NB4 (cell line): ENCODE results near the gene SNAI3.
A peak's percentile ranks its signal among the peaks of the same experiment; 100 is the strongest.

ENCODE experiments used
- MYC ChIP-seq: IDR thresholded peaks from 2 replicates; pipeline ENCODE4 v1.6.1; 2011; ENCODE audit warnings: low read depth, low read length
- POLR2A ChIP-seq: IDR thresholded peaks from 2 replicates; pipeline ENCODE4 v1.6.1; 2011; ENCODE audit warnings: mild to moderate bottlenecking; ENCODE audit not compliant: insufficient read length; ENCODE audit errors: extremely low read depth
- TF ChIP-seq, protein P1 (sequence below): IDR thresholded peaks from one replicate; pipeline ENCODE4 v1.5.1; 2012; ENCODE audit warnings: low read depth, low read length

DNA sequence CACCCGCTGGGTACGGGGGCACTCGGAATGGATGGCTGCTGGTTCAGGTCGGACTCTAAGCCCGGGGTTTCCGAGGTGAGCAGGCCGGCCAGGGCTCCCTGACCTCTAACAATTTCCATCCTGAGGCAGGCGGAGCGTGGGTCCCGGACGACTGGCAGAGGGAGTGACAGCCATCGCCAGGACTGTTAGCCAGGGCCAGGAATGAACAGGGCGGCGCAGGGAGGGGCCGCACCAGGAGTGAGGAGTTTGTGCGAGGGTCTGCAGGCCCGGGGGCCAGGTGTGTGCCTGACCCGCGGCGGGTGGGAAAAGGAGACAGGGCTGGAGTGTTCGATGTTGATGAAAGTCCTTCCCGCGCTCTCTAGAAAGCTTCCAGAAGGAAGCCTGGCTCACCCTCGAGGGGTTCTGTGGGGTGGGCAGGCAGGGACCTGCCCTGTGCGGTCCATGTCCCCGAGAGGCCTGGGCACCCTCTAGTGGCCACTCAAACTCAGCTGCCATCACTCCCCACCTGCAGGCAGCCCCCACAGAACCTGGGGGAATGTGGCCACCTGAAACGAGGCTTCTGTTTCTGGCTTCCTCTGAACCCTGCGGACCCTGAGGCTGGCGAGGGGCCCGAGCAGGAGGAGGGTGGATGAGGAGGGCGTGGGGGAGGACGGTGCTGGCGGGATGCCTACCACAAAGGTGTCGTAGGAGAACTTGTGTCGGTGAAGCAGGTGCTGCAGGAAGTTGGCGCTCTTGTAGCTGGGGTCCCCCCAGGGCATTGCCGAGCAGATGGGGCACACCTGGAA is 11.7 kb upstream of the SNAI3 start:
- TF ChIP-seq, protein P1, sequence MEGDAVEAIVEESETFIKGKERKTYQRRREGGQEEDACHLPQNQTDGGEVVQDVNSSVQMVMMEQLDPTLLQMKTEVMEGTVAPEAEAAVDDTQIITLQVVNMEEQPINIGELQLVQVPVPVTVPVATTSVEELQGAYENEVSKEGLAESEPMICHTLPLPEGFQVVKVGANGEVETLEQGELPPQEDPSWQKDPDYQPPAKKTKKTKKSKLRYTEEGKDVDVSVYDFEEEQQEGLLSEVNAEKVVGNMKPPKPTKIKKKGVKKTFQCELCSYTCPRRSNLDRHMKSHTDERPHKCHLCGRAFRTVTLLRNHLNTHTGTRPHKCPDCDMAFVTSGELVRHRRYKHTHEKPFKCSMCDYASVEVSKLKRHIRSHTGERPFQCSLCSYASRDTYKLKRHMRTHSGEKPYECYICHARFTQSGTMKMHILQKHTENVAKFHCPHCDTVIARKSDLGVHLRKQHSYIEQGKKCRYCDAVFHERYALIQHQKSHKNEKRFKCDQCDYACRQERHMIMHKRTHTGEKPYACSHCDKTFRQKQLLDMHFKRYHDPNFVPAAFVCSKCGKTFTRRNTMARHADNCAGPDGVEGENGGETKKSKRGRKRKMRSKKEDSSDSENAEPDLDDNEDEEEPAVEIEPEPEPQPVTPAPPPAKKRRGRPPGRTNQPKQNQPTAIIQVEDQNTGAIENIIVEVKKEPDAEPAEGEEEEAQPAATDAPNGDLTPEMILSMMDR, result peak; percentile 44
- no peak for TF ChIP-seq POLR2A
- no peak for TF ChIP-seq MYC
